ENCODE measurements around the gene PAQR5. TPM values are rescaled to one million over a fixed set of nuclear protein-coding genes. Genes with fewer than 3 reads are reported as not detected.
A peak's percentile ranks its signal among the peaks of the same experiment; 100 is the strongest.

The PAQR5 gene
- total RNA-seq, 1 experiment from 2014 or later: 34.0 TPM

DNA sequence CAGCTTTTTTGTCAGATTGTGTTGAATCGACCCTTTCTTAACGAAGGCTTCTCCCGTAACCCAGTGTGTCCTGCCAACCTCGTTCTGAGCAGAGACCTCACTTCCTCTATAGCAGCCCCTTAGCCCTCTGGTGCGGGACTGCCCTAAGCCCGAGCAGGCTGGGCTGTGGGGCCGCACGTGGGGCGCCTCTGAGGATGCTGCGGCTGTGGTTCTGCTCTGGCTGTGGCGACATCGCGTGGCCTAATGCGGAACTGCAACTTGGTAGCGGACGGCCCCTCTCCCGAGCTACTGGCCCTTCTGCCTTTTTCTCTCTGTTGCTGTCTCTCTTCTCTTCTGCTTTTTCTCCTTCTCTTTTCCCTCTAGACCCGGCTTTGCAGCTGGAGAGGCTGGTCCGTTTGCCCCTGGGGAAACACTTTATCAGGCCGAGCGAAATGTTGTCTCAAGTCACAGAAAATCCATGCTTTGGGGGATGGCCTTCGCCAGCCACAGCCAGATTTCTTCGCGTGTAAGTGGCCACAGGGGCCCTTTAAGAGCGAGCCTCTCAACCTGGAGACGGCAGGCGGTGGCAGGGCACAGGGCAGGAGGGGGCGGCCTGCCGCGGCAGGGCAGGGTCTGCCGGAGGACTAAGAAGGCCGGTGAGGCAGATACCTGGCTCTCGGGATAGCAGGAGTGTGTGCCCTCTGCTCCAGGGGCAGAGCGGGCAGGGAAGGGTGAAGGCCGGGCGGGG lies 96.0 kb downstream of the PAQR5 start (continued):
- TF ChIP-seq, protein P1, sequence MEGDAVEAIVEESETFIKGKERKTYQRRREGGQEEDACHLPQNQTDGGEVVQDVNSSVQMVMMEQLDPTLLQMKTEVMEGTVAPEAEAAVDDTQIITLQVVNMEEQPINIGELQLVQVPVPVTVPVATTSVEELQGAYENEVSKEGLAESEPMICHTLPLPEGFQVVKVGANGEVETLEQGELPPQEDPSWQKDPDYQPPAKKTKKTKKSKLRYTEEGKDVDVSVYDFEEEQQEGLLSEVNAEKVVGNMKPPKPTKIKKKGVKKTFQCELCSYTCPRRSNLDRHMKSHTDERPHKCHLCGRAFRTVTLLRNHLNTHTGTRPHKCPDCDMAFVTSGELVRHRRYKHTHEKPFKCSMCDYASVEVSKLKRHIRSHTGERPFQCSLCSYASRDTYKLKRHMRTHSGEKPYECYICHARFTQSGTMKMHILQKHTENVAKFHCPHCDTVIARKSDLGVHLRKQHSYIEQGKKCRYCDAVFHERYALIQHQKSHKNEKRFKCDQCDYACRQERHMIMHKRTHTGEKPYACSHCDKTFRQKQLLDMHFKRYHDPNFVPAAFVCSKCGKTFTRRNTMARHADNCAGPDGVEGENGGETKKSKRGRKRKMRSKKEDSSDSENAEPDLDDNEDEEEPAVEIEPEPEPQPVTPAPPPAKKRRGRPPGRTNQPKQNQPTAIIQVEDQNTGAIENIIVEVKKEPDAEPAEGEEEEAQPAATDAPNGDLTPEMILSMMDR (IDR thresholded peaks at IDR 0.05 in 2 of 3, conservative IDR thresholded peaks at IDR 0.05 in 1 of 3; ENCODE audit: borderline replicate concordance in 1 of 3, insufficient read depth in 1 of 3, low read depth in 2 of 3, low read length in 2 of 3): peak; percentile 75 to 93 (median 91)
- TF ChIP-seq ZFX (IDR thresholded peaks at IDR 0.05): no peak
- TF ChIP-seq YY1 (IDR thresholded peaks at IDR 0.05; ENCODE audit: extremely low read depth, insufficient replicate concordance, low read depth, low read length): no peak
- no peak for TF ChIP-seq EZH2 (IDR thresholded peaks at IDR 0.05)
- no peak for TF ChIP-seq SP1 (IDR thresholded peaks at IDR 0.05; ENCODE audit: low read depth)
- no peak for TF ChIP-seq REST (IDR thresholded peaks at IDR 0.05; ENCODE audit: low read depth)
- no peak for TF ChIP-seq ATF3 (IDR thresholded peaks at IDR 0.05)
- TF ChIP-seq, protein P2, sequence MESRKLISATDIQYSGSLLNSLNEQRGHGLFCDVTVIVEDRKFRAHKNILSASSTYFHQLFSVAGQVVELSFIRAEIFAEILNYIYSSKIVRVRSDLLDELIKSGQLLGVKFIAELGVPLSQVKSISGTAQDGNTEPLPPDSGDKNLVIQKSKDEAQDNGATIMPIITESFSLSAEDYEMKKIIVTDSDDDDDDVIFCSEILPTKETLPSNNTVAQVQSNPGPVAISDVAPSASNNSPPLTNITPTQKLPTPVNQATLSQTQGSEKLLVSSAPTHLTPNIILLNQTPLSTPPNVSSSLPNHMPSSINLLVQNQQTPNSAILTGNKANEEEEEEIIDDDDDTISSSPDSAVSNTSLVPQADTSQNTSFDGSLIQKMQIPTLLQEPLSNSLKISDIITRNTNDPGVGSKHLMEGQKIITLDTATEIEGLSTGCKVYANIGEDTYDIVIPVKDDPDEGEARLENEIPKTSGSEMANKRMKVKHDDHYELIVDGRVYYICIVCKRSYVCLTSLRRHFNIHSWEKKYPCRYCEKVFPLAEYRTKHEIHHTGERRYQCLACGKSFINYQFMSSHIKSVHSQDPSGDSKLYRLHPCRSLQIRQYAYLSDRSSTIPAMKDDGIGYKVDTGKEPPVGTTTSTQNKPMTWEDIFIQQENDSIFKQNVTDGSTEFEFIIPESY (IDR thresholded peaks at IDR 0.05; ENCODE audit: extremely low read depth, insufficient replicate concordance, low read length): no peak
- TF ChIP-seq, protein P3, sequence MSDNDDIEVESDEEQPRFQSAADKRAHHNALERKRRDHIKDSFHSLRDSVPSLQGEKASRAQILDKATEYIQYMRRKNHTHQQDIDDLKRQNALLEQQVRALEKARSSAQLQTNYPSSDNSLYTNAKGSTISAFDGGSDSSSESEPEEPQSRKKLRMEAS (IDR thresholded peaks at IDR 0.05): peak; percentile 60; the same call in 1 of the 2 replicates
- TF ChIP-seq EGR1 (IDR thresholded peaks at IDR 0.05; ENCODE audit: low read depth): no peak

All from HCT116 (cell line).